GM19035 (cell line): ENCODE measurements around the gene CCL26.

Experiments
- ATAC-seq: cut with Tn5 transposase; IDR thresholded peaks from one replicate; pipeline ENCODE4 v1.9.1; 2021; ENCODE audit not compliant: unreplicated experiment

Gene CCL26, protein sequence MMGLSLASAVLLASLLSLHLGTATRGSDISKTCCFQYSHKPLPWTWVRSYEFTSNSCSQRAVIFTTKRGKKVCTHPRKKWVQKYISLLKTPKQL

DNA sequence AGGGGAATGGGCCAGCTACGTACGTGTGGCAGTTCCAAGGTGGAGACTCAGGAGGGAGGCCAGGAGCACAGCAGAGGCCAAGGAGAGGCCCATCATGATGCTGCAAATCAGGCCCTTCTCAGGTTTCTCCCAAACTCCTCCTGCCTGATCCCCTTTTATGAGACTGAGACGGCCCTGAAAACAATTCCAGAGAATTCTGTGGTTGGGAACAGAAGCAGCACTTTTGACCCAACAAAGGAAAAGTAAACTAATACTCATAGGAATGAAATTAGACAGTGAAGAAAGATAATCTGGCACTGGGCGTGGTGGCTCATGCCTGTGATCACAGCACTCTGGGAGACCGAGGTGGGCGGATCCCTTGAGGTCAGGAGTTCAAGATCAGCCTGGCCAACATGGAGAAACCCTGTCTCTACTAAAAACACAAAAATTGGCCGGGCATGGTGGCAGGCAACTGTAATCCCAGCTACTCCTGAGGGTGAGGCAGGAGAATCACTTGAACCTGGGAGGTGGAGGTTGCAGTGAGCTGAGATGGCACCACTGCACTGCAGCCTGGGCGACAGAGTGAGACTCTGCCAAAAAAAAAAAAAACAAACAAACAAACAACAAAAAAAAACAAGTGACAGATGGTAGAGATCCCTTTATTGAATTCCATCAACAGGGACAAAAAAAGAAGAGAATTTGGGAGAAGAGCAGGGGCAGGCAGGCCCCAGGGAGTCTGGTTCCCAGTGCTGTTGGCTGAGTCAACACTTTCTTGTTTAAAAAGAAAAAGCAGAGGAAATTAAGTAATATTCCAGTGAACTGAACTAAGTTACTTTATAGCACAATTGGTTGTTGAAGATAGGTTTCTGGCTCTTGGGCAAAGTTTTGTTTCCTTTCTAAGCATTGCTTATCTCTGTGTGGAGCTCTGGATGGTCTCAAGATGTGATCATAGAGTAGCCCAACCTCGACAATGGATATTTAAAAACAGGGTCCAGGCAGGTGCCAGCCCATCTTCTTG lies at the start of gene CCL26:
CCL26 (minus strand) TSS at position 131 of the 997 bp plus-strand sequence; CDS start at position 96, 35 bp downstream.
- ATAC-seq: no peak

GRCh38 chr7:75820688-75821087 lies 48.7 kb upstream of the CCL26 start:
- ATAC-seq: no peak

DNA sequence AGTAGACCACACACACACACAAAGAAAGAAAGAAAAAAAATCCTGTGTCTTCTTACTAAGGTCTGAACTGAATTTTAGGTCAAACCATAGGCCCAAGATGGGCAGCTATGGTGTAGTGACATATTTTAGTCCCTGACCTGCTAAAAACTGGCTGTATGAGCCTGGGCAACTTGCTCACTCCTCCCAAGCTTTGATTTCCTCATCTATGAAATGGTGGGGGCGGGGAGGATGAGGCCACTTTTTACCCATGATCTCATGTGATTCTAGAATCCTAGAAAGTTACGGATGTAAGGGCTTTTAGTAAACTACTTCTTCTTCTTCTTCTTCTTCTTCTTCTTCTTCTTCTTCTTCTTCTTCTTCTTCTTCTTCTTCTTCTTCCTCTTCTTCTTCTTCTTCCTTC lies 47.7 kb upstream of the CCL26 start:
- ATAC-seq: no peak

- ATAC-seq: no peak
Observed at GRCh38 chr7:75818472-75818871, 46.5 kb upstream of the CCL26 start.

DNA sequence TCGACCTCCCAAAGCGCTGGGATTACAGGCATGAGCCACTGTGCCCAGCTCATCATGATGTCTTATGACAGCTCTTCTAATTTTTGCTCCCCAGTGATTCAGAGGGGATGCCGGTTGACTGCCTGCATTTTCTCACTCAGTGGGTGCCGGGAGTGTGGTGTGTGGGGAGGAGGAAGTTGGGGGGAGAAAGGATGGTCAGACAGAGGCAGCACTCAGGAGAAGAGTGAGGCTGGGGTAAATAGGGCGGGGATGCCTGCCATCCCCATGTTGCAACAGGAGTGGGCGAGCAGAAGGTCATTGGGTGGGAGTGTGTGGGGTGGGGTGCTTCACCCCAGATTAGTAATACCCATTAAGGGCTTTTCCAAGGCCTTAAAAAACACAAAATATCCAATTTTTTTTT lies 45.1 kb upstream of the CCL26 start:
- no peak for ATAC-seq

- ATAC-seq: no peak
Observed at GRCh38 chr7:75815418-75816064, 43.5 kb upstream of the CCL26 start.

- ATAC-seq: no peak
Observed at GRCh38 chr7:75814407-75814947, 42.5 kb upstream of the CCL26 start.

DNA sequence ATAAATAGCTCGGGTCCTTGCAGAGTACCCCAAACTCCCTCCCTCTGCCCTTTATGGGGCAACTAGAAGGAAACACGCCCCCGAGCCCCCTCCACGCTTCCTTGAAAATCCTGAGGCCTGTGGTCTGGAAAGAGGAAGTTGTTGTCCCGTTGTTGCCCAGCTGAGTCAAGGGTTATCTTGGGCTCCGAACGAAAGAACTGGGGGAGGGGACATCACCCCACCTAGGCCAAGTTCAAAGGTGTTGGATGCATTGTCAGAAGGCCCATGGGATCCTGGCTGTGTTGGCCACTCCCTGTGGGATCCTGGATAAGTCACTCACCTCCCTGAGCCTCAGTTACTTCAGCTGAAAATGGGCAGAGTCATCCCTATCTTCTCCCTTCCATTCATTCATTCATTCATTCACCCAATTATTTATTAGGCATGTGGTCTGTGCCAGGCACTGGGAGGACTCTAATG lies 41.8 kb upstream of the CCL26 start, which contains the start of gene CCL24:
CCL24 (minus strand) TSS at position 26 of the 456 bp plus-strand sequence. CDS start 91 bp downstream, outside the sequence.
- no peak for ATAC-seq

DNA sequence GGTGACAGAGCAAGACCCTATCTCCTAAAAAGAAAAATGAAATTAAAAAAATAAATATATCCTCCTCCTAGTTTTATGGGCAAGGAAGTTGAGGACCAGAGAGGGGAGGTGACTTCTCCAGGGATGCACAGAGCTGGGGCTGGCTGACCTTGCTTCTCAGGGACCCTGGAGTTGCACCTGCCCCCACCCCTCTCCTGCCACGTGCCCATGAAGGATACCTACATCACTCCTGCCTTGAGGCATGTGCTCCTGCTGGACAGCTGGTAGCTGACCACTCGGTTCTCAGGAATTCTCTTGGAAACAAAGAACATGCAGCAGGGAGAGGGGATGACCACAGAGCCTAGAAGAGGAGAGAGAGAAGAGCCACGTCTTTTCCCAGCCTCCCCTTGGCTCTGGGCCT lies 41.1 kb upstream of the CCL26 start:
- ATAC-seq: no peak

GRCh38 chr7:75811894-75812678 lies 40.1 kb upstream of the CCL26 start:
- ATAC-seq: no peak

GRCh38 chr7:75809396-75809795 lies 37.4 kb upstream of the CCL26 start:
- no peak for ATAC-seq

- ATAC-seq: no peak
Observed at GRCh38 chr7:75808106-75808505, 36.1 kb upstream of the CCL26 start.

DNA sequence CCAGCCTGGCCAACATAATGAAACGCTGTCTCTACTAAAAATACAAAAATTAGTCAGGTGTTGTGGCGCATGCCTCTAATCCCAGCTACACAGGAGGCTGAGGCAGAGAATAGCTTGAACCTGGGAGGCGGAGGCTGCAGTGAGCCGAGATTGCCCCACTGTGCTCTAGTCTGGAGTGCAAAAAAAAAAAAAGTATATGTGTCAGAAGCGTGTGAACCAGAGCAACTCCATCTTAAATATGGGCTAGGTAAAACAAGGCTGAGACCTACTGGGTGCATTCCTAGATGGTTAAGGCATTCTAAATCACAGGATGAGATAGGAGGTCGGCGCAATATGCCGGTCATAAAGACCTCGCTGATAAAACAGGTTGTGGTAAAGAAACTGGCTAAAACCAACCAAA lies 35.4 kb upstream of the CCL26 start:
- ATAC-seq: no peak

GRCh38 chr7:75806560-75807307 lies 34.7 kb upstream of the CCL26 start:
- ATAC-seq: no peak

- no peak for ATAC-seq
Observed at GRCh38 chr7:75804705-75805104, 32.7 kb upstream of the CCL26 start.

GRCh38 chr7:75804004-75804403 lies 32.0 kb upstream of the CCL26 start:
- no peak for ATAC-seq

DNA sequence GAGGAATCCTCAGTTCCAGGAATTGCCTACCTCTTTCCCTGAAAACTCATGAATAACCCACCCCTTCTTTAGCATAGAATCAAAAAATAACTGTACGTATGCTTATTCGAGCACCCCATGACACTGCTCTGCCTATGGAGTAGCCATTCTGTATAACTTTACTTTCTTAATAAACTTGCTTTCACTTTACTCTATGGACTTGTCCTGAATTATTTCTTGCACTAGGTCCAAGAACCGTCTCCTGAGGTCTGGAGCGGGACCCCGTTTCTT lies 30.5 kb upstream of the CCL26 start:
- ATAC-seq: no peak

DNA sequence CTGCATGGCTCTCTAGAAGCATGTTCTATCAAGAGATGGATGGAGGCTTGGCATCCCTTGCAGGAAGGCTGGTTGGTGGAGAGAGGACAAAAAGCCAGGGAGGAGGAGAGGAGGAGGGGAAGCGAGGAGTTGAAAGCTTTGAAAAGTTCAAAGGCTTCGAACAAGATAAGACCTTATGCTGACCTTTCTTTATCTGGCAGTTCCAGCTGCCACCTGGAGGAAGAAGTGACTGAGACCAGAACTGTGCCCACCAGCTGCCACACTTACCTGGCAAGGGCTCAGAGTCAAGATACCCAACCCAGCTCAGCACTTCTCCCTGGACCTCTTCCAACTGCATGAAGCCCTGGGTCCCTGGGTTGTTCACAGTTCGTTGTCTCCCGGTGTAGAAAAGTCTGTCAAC lies 26.8 kb upstream of the CCL26 start:
- ATAC-seq: no peak

DNA sequence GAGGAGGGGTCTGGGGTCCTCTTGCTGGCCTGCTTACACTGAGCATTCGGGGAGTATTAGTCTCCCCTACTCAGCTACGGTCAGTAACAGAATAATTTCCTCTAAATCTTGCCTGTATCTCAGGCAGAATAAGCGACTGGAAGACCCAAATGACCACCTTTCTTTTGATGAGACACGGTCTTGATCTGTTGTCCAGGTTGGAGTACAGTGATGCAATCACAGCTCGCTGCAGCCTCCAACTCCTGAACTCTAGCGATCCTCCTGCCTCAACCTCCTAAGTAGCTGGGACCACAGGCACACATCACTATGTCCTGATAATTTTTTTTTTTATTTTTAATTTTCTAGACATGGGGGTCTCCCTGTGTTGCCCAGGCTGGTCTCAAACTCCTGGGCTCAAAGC lies 24.4 kb upstream of the CCL26 start:
- no peak for ATAC-seq

DNA sequence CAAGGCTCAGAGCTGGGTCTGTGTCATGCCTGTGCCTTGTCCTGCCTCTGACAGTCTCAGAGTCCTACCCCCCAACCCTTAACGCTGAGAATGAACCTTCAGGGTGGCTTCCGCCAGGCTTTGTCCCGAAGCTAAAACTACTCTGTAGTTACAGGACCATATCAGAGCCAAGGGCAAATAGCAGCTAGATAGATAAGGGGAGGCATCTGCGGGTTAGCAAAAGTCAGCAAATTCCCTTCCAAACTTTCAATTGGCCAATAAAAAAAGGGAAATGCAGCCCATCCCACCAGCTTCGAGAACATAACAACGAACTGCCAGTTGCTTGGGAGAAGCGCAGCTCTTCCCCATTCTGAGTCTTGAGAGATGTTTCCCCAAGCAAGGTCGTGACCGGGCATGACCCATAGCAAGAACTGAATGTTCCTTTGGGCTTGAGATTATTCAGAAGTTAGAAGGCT lies 23.8 kb upstream of the CCL26 start:
- no peak for ATAC-seq
